ENCODE results near the gene DHRS3.

- no peak for TF ChIP-seq CTCF (IDR thresholded peaks at IDR 0.05; ENCODE audit: insufficient read depth, low read length, poor library complexity, severe bottlenecking)
- TF ChIP-seq EZH2phosphoT487 (conservative IDR thresholded peaks at IDR 0.05; ENCODE audit: low read length), result no peak
Measured at GRCh38 chr1:12540580-12541273, 77.3 kb downstream of the DHRS3 start.
